ENCODE results near the gene PIGM. TPM values are rescaled to one million over a fixed set of nuclear protein-coding genes. Genes with fewer than 3 reads are reported as not detected.

The PIGM gene
- total and polyA plus RNA-seq, 2 experiments from 2014 or later: 6.3 to 10.5 TPM

- no peaks in the 10 kb centered on the region for H3K9me3 ChIP-seq (ENCODE audit: low read depth)
- TF ChIP-seq EZH2phosphoT487 (IDR thresholded peaks at IDR 0.05; ENCODE audit: low read depth, severe bottlenecking, unreplicated experiment): no peak
- H3K4me2 ChIP-seq: no peak overlapping the region
- no peak overlapping the region for H3K27ac ChIP-seq
- DNase-seq (ENCODE audit: low spot score): no peak
- no peaks in the 10 kb centered on the region for H3K36me3 ChIP-seq (replicated peaks; ENCODE audit: insufficient read depth, low read depth)
- H3K79me2 ChIP-seq: no peaks in the 10 kb centered on the region
- no peaks in the 10 kb centered on the region for H3K27me3 ChIP-seq
- no peak overlapping the region for H3K4me3 ChIP-seq
- no peaks in the 10 kb centered on the region for H3K9me2 ChIP-seq (replicated peaks; ENCODE audit: insufficient read depth)
- H2AFZ ChIP-seq: no peak overlapping the region
- 86% methylated on average over 6 of the region's 6 CpGs for WGBS (ENCODE audit: low lambda C conversion rate, missing lambda C conversion rate)
- no peaks in the 10 kb centered on the region for H3K4me1 ChIP-seq (ENCODE audit: insufficient read depth)
- H4K20me1 ChIP-seq (ENCODE audit: insufficient read depth, poor library complexity, severe bottlenecking): no peaks in the 10 kb centered on the region
These were observed 46.3 kb downstream of the PIGM start for GRCh38 chr1:159985473-159985872.

- no peaks in the 10 kb centered on the region for H3K36me3 ChIP-seq (replicated peaks; ENCODE audit: insufficient read depth, low read depth)
- H3K9me3 ChIP-seq (ENCODE audit: low read depth): no peaks in the 10 kb centered on the region
- no peaks in the 10 kb centered on the region for H3K27me3 ChIP-seq
- no peaks in the 10 kb centered on the region for H3K9me2 ChIP-seq (replicated peaks; ENCODE audit: insufficient read depth)
- H3K79me2 ChIP-seq: no peaks in the 10 kb centered on the region
- no peak for TF ChIP-seq EZH2phosphoT487 (IDR thresholded peaks at IDR 0.05; ENCODE audit: low read depth, severe bottlenecking, unreplicated experiment)
- TF ChIP-seq CTCF (IDR thresholded peaks at IDR 0.05; ENCODE audit: poor library complexity): no peak
- TF ChIP-seq EZH2 (IDR thresholded peaks at IDR 0.05; ENCODE audit: borderline replicate concordance): no peak
- H4K20me1 ChIP-seq (ENCODE audit: insufficient read depth, poor library complexity, severe bottlenecking): no peaks in the 10 kb centered on the region
- H3K4me2 ChIP-seq: no peak overlapping the region
- no peak for DNase-seq (ENCODE audit: low spot score)
- H2AFZ ChIP-seq: no peak overlapping the region
- H3K27ac ChIP-seq: no peak overlapping the region
- H3K4me1 ChIP-seq (ENCODE audit: insufficient read depth): peaks cover 4% of the 10 kb centered on the region
- WGBS (ENCODE audit: low lambda C conversion rate, missing lambda C conversion rate): 61% methylated on average over 5 of the region's 5 CpGs
- H3K4me3 ChIP-seq: no peak overlapping the region
These were observed 48.1 kb downstream of the PIGM start for GRCh38 chr1:159983681-159984080.

GRCh38 chr1:159982280-159982679, 49.5 kb downstream of the PIGM start:
- DNase-seq (ENCODE audit: low spot score): no peak

More at GRCh38 chr1:159982280-159982679, 49.5 kb downstream of the PIGM start:
- Histone ChIP-seq H3K36me3 (replicated peaks; ENCODE audit: insufficient read depth, low read depth) (no peaks in the 10 kb centered on the region), H2AFZ (no peak overlapping the region), H3K4me2 (no peak overlapping the region), H3K79me2 (no peaks in the 10 kb centered on the region), H4K20me1 (ENCODE audit: insufficient read depth, poor library complexity, severe bottlenecking) (no peaks in the 10 kb centered on the region), H3K9me2 (replicated peaks; ENCODE audit: insufficient read depth) (no peaks in the 10 kb centered on the region), H3K27ac (no peak overlapping the region), H3K4me3 (no peak overlapping the region), H3K9me3 (ENCODE audit: low read depth) (no peaks in the 10 kb centered on the region), H3K4me1 (ENCODE audit: insufficient read depth) (peaks cover 9% of the 10 kb centered on the region), H3K27me3 (no peaks in the 10 kb centered on the region)
- TF ChIP-seq EZH2phosphoT487 (IDR thresholded peaks at IDR 0.05; ENCODE audit: low read depth, severe bottlenecking, unreplicated experiment) (no peak), CTCF (IDR thresholded peaks at IDR 0.05; ENCODE audit: poor library complexity) (no peak), EZH2 (IDR thresholded peaks at IDR 0.05; ENCODE audit: borderline replicate concordance) (no peak)
- 78% methylated on average over 6 of the region's 6 CpGs for WGBS (ENCODE audit: low lambda C conversion rate, missing lambda C conversion rate)

All from hepatocyte (in vitro differentiated cells).